ENCODE data around the gene DRD2.

GRCh38 chr11:113521737-113522517 is 46.7 kb upstream of the DRD2 start:
- TF ChIP-seq, protein P1, sequence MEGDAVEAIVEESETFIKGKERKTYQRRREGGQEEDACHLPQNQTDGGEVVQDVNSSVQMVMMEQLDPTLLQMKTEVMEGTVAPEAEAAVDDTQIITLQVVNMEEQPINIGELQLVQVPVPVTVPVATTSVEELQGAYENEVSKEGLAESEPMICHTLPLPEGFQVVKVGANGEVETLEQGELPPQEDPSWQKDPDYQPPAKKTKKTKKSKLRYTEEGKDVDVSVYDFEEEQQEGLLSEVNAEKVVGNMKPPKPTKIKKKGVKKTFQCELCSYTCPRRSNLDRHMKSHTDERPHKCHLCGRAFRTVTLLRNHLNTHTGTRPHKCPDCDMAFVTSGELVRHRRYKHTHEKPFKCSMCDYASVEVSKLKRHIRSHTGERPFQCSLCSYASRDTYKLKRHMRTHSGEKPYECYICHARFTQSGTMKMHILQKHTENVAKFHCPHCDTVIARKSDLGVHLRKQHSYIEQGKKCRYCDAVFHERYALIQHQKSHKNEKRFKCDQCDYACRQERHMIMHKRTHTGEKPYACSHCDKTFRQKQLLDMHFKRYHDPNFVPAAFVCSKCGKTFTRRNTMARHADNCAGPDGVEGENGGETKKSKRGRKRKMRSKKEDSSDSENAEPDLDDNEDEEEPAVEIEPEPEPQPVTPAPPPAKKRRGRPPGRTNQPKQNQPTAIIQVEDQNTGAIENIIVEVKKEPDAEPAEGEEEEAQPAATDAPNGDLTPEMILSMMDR (IDR thresholded peaks at IDR 0.05): no peak
- TF ChIP-seq POLR2A (IDR thresholded peaks at IDR 0.05): no peak
